Breast epithelium (tissue), 3 donors: ENCODE results near the gene NPSR1.

ENCODE experiments used
- POLR2A ChIP-seq: fragments of 450-650 bp; IDR thresholded peaks from one replicate; pipeline ENCODE4 v1.6.1; 2016; ENCODE audit warnings: antibody characterized with exemption, mild to moderate bottlenecking, moderate library complexity
- POLR2AphosphoS5 ChIP-seq, 3 donors: sonication (generic); formaldehyde crosslinking; IDR thresholded peaks; one replicate each; pipeline ENCODE4 v1.6.1; 2017; ENCODE audit warnings: antibody characterized with exemption in 3 of 3
- TF ChIP-seq, protein P1 (sequence below), 3 donors: fragments of 450-650 bp; IDR thresholded peaks; one replicate each; pipeline ENCODE4 v1.5.1; 2016 to 2017; ENCODE audit warnings: antibody characterized with exemption in 3 of 3, mild to moderate bottlenecking in 3 of 3, moderate library complexity in 3 of 3

DNA sequence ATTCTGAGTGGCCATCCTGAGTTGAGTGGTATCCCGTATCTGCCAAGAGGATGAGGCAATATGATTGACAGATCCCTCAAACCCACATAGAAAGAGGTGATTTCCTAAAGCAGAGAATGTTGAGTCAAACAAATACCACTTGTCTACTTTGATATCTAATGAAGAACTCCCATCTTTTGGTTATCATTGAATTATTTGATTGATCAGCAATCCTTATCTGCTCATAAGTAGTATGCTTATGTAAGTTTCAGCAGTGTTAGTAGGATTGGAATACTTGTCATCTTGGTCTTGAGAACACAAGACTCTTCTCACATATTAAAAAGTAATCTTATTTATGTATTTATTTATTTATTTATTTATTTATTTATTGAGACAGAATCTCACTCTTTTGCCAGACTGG, 231.9 kb downstream of the NPSR1 start:
- TF ChIP-seq POLR2AphosphoS5 (IDR thresholded peaks at IDR 0.05) (no peak), POLR2A (no peak)
- TF ChIP-seq, protein P1, sequence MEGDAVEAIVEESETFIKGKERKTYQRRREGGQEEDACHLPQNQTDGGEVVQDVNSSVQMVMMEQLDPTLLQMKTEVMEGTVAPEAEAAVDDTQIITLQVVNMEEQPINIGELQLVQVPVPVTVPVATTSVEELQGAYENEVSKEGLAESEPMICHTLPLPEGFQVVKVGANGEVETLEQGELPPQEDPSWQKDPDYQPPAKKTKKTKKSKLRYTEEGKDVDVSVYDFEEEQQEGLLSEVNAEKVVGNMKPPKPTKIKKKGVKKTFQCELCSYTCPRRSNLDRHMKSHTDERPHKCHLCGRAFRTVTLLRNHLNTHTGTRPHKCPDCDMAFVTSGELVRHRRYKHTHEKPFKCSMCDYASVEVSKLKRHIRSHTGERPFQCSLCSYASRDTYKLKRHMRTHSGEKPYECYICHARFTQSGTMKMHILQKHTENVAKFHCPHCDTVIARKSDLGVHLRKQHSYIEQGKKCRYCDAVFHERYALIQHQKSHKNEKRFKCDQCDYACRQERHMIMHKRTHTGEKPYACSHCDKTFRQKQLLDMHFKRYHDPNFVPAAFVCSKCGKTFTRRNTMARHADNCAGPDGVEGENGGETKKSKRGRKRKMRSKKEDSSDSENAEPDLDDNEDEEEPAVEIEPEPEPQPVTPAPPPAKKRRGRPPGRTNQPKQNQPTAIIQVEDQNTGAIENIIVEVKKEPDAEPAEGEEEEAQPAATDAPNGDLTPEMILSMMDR (IDR thresholded peaks at IDR 0.05): no peak
